ENCODE data around the gene RAB22A. TPM values are rescaled to one million over a fixed set of nuclear protein-coding genes. Genes with fewer than 3 reads are reported as not detected.

Gene RAB22A
- total RNA-seq, 2 experiments from 2014 or later: 15.5 to 18.0 TPM

DNA sequence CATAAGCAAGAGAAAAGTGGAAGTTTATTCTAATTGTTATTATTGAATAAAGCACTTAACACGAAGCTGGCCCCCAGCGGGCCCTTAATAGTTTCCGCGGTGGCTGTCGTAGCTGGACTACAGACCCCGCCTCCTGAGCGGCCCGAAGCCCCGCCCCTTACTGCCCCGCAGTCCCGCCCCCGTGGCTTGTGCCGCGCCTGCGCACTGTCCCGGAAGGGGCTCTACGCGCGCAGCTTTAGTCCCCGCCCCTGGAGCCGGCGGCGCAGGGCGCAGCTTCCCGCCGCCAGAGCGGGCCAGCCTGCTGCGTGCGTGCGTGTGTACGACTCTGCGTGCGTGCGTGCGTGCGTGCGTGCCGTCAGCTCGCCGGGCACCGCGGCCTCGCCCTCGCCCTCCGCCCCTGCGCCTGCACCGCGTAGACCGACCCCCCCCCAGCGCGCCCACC lies 79.4 kb downstream of the RAB22A start, which contains the start of gene VAPB:
VAPB (plus strand) TSS at position 348 of the 442 bp plus-strand sequence. CDS start 231 bp downstream, outside the sequence.
- H3K4me3 Mint-ChIP-seq: peak within 1 kb of the TSS; percentile 88
- CTCF ChIA-PET: interaction anchor here (0.8 to 1.0 kb wide), 3 partner anchors 30 to 151 kb away, joined by 3 read pairs; no protein-coding TSS in a partner anchor
- H3K27me3 Mint-ChIP-seq: peaks cover 3% of the 10 kb centered on the region
- POLR2A ChIA-PET: interaction anchor here (0.8 kb wide), 2 partner anchors 9 to 263 kb away, joined by 5 to 7 read pairs; partner anchors contain the start of gene STX16
- H3K27ac Mint-ChIP-seq: peak within 1 kb of the TSS; percentile 98
- DNase-seq: peak; percentile 94
- H3K36me3 Mint-ChIP-seq (ENCODE audit: low read depth): peaks cover 33% of the 10 kb centered on the region
- H3K4me1 Mint-ChIP-seq: peaks cover 36% of the 10 kb centered on the region
- H3K9me3 Mint-ChIP-seq: no peaks in the 10 kb centered on the region

- Mint-ChIP-seq H3K9me3 (no peaks in the 10 kb centered on the region), H3K27me3 (peaks cover 3% of the 10 kb centered on the region), H3K4me1 (peaks cover 40% of the 10 kb centered on the region), H3K27ac (peak overlapping the region; percentile 98), H3K36me3 (ENCODE audit: low read depth) (peaks cover 36% of the 10 kb centered on the region), H3K4me3 (peak overlapping the region; percentile 88)
- POLR2A ChIA-PET: interaction anchor here (0.8 kb wide), 2 partner anchors 8 to 262 kb away, joined by 5 to 7 read pairs; partner anchors contain the start of gene STX16
- CTCF ChIA-PET: interaction anchor here (0.6 to 1.0 kb wide), 4 partner anchors 30 to 76 kb away, joined by 3 read pairs; no protein-coding TSS in a partner anchor
- DNase-seq: peak; percentile 35
These were observed 79.9 kb downstream of the RAB22A start for GRCh38 chr20:58389324-58389967.

GRCh38 chr20:58389968-58390658 lies 80.6 kb downstream of the RAB22A start:
- CTCF ChIA-PET: interaction anchor here (0.6 to 1.0 kb wide), 3 partner anchors 29 to 77 kb away, joined by 3 read pairs; no protein-coding TSS in a partner anchor
- H3K4me1 Mint-ChIP-seq: peaks cover 44% of the 10 kb centered on the region
- H3K27me3 Mint-ChIP-seq: peaks cover 3% of the 10 kb centered on the region
- peaks cover 40% of the 10 kb centered on the region for H3K36me3 Mint-ChIP-seq (ENCODE audit: low read depth)
- POLR2A ChIA-PET: no interaction called here
- peak overlapping the region; percentile 98 for H3K27ac Mint-ChIP-seq
- no peak for DNase-seq
- peak overlapping the region; percentile 88 for H3K4me3 Mint-ChIP-seq
- no peaks in the 10 kb centered on the region for H3K9me3 Mint-ChIP-seq

- Mint-ChIP-seq H3K4me3 (peak overlapping the region; percentile 88), H3K27ac (peak overlapping the region; percentile 98), H3K4me1 (peaks cover 50% of the 10 kb centered on the region), H3K27me3 (peaks cover 3% of the 10 kb centered on the region), H3K36me3 (ENCODE audit: low read depth) (peaks cover 40% of the 10 kb centered on the region), H3K9me3 (no peaks in the 10 kb centered on the region)
- CTCF ChIA-PET: interaction anchor here (0.6 kb wide), 1 partner anchor 650 kb away, joined by 4 read pairs; no protein-coding TSS in a partner anchor
- POLR2A ChIA-PET: no interaction called here
- no peak for DNase-seq
These were observed 81.1 kb downstream of the RAB22A start for GRCh38 chr20:58390659-58391035.

DNA sequence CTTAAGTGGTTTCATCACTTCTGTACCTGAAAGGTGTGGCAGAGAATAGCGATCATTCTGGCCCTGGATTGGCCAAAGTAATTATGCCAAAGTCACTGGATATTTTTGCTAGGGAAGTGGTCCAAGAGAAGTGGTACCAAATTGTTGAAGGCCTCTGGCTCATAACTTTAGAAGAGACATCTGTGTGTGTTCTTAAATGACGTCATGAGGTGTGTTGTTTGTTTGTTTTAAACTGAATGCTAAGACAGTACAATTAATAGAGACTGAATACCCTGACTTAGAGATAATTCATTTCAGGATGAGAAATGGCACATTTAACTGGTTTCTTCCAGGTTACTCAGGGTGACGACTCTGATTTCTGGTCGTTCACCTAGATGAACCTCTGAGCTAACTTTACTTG lies 82.8 kb downstream of the RAB22A start:
- ChIA-PET POLR2A (no interaction called here), CTCF (no interaction called here)
- DNase-seq: no peak
- no peaks in the 10 kb centered on the region for H3K27me3 Mint-ChIP-seq
- peaks cover 45% of the 10 kb centered on the region for H3K36me3 Mint-ChIP-seq (ENCODE audit: low read depth)
- no peaks in the 10 kb centered on the region for H3K9me3 Mint-ChIP-seq
- H3K4me3 Mint-ChIP-seq: no peak overlapping the region
- peaks cover 61% of the 10 kb centered on the region for H3K4me1 Mint-ChIP-seq
- no peak overlapping the region for H3K27ac Mint-ChIP-seq

- DNase-seq: no peak
- Mint-ChIP-seq H3K4me3 (no peak overlapping the region), H3K36me3 (ENCODE audit: low read depth) (peaks cover 51% of the 10 kb centered on the region), H3K27me3 (no peaks in the 10 kb centered on the region), H3K27ac (no peak overlapping the region), H3K9me3 (no peaks in the 10 kb centered on the region), H3K4me1 (peaks cover 69% of the 10 kb centered on the region)
- POLR2A ChIA-PET: no interaction called here
- CTCF ChIA-PET: interaction anchor here (0.6 kb wide), 1 partner anchor 466 kb away, joined by 3 read pairs; no protein-coding TSS in a partner anchor
These were observed 83.8 kb downstream of the RAB22A start for GRCh38 chr20:58393299-58393698.

DNA sequence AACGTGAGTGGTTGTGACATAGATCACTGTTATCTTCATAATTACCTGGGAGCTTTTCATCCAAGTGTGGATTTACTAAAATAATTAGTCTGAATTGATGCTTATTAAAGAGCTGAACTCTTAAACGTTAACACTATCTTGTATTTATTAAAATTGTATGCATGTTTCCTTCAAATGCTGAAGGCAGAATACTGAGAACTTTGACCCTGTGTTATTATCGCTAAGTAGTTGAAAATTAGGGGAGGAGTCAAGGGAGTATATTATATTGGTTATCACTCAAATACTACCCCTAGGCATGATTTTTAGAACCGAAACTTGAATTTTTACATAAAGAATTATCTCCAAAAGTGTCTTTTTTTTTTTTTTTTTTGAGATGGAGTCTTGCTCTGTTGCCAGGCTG lies 85.3 kb downstream of the RAB22A start:
- no peak overlapping the region for H3K4me3 Mint-ChIP-seq
- POLR2A ChIA-PET: no interaction called here
- no peak for DNase-seq

DNA sequence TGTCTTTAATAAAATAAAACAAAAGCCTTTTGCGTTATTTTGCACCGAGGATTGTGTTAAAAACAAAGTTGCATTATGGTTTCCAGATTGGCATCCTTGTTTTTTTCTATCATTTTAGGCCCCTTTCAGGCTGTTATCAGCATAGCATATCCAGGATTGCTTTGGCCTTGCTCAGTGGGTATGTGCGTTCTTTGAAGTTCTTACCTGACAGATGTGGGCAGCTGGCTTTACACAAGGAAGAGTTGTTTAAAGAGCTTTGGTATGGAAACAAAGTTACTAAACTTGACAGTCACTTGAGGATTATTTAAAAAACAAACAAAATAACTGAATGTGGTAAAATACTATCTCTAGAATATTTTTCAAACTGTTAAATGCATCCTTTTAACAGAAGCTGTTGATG lies 86.1 kb downstream of the RAB22A start:
- no peak for DNase-seq
- peaks cover 55% of the 10 kb centered on the region for H3K36me3 Mint-ChIP-seq (ENCODE audit: low read depth)
- peaks cover 79% of the 10 kb centered on the region for H3K4me1 Mint-ChIP-seq
- no peaks in the 10 kb centered on the region for H3K27me3 Mint-ChIP-seq
- no peaks in the 10 kb centered on the region for H3K9me3 Mint-ChIP-seq
- no peak overlapping the region for H3K27ac Mint-ChIP-seq
- POLR2A ChIA-PET: no interaction called here
- H3K4me3 Mint-ChIP-seq: no peak overlapping the region
- CTCF ChIA-PET: interaction anchor here (0.6 to 1.0 kb wide), 2 partner anchors 14 to 34 kb away, joined by 3 to 4 read pairs; no protein-coding TSS in a partner anchor

More for the DNA sequence above, 85.3 kb downstream of the RAB22A start:
- Mint-ChIP-seq H3K36me3 (ENCODE audit: low read depth) (peaks cover 57% of the 10 kb centered on the region), H3K4me1 (peaks cover 77% of the 10 kb centered on the region), H3K27ac (no peak overlapping the region), H3K9me3 (no peaks in the 10 kb centered on the region), H3K27me3 (no peaks in the 10 kb centered on the region)
- CTCF ChIA-PET: interaction anchor here (1.0 kb wide), 1 partner anchor 10 kb away, joined by 4 read pairs; no protein-coding TSS in a partner anchor

DNA sequence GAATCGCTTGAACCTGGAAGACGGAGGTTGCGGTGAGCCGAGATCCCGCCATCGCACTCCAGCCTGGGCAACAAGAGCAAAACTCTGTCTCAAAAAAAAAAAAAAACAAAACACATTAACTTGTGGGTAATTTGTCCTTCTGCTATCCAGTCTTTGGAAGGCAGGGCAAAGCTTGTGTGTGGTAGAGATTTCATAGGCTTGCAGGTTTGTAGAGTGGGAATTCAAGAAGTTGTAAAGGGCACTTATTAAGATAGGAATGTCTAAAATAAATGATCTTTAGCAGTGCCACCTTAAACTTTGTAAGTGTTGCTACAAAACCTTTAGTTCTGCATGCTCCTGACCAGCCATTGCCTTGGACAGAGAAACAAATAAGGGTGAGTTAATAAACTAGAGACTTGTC lies 87.9 kb downstream of the RAB22A start:
- no peak overlapping the region for H3K27ac Mint-ChIP-seq
- H3K27me3 Mint-ChIP-seq: no peaks in the 10 kb centered on the region
- H3K9me3 Mint-ChIP-seq: no peaks in the 10 kb centered on the region
- no peak overlapping the region for H3K4me3 Mint-ChIP-seq
- ChIA-PET POLR2A (interaction anchor here (1.1 kb wide), 1 partner anchor 9 kb away, joined by 7 read pairs; the partner anchor contains the start of gene VAPB), CTCF (no interaction called here)
- peaks cover 41% of the 10 kb centered on the region for H3K36me3 Mint-ChIP-seq (ENCODE audit: low read depth)
- DNase-seq: no peak
- peaks cover 63% of the 10 kb centered on the region for H3K4me1 Mint-ChIP-seq

- Mint-ChIP-seq H3K36me3 (ENCODE audit: low read depth) (peaks cover 38% of the 10 kb centered on the region), H3K4me3 (no peak overlapping the region), H3K27ac (no peak overlapping the region), H3K4me1 (peaks cover 58% of the 10 kb centered on the region), H3K27me3 (no peaks in the 10 kb centered on the region), H3K9me3 (no peaks in the 10 kb centered on the region)
- CTCF ChIA-PET: interaction anchor here (1.7 kb wide), 1 partner anchor 20 kb away, joined by 4 read pairs; no protein-coding TSS in a partner anchor
- POLR2A ChIA-PET: interaction anchor here (1.1 kb wide), 1 partner anchor 9 kb away, joined by 7 read pairs; the partner anchor contains the start of gene VAPB
- DNase-seq: no peak
These were observed 88.7 kb downstream of the RAB22A start for GRCh38 chr20:58398254-58398653.

- no peaks in the 10 kb centered on the region for H3K27me3 Mint-ChIP-seq
- H3K36me3 Mint-ChIP-seq (ENCODE audit: low read depth): peaks cover 27% of the 10 kb centered on the region
- H3K9me3 Mint-ChIP-seq: no peaks in the 10 kb centered on the region
- H3K4me1 Mint-ChIP-seq: peaks cover 46% of the 10 kb centered on the region
- H3K27ac Mint-ChIP-seq: no peak overlapping the region
- ChIA-PET CTCF (interaction anchor here (0.7 kb wide), 1 partner anchor 162 kb away, joined by 6 read pairs; no protein-coding TSS in a partner anchor), POLR2A (no interaction called here)
- no peak for DNase-seq
- H3K4me3 Mint-ChIP-seq: no peak overlapping the region
These were observed 90.4 kb downstream of the RAB22A start for GRCh38 chr20:58399926-58400325.

GRCh38 chr20:58401162-58401561 lies 91.6 kb downstream of the RAB22A start:
- peaks cover 25% of the 10 kb centered on the region for H3K36me3 Mint-ChIP-seq (ENCODE audit: low read depth)
- H3K4me3 Mint-ChIP-seq: no peak overlapping the region
- ChIA-PET CTCF (interaction anchor here (0.7 kb wide), 1 partner anchor 39 kb away, joined by 3 read pairs; no protein-coding TSS in a partner anchor), POLR2A (no interaction called here)
- H3K27ac Mint-ChIP-seq: no peak overlapping the region
- no peaks in the 10 kb centered on the region for H3K9me3 Mint-ChIP-seq
- H3K4me1 Mint-ChIP-seq: peaks cover 35% of the 10 kb centered on the region
- DNase-seq: no peak
- no peaks in the 10 kb centered on the region for H3K27me3 Mint-ChIP-seq
